ENCODE data around the gene JPH2. TPM values are rescaled to one million over a fixed set of nuclear protein-coding genes. Genes with fewer than 3 reads are reported as not detected.

The JPH2 gene
- total RNA-seq, 1 donor from 2014 or later = 7.9 TPM

- no peak for ATAC-seq
- intact Hi-C loops (cut with DNase I) = no loop called here
- no peaks in the 10 kb centered on the region for H3K4me1 ChIP-seq
- H3K9me3 ChIP-seq = no peaks in the 10 kb centered on the region
- no peak overlapping the region for H3K27ac ChIP-seq
- DNase-seq = no peak
- no peak overlapping the region for H3K4me3 ChIP-seq
- H3K27me3 ChIP-seq = no peaks in the 10 kb centered on the region
- TF ChIP-seq, protein P1, sequence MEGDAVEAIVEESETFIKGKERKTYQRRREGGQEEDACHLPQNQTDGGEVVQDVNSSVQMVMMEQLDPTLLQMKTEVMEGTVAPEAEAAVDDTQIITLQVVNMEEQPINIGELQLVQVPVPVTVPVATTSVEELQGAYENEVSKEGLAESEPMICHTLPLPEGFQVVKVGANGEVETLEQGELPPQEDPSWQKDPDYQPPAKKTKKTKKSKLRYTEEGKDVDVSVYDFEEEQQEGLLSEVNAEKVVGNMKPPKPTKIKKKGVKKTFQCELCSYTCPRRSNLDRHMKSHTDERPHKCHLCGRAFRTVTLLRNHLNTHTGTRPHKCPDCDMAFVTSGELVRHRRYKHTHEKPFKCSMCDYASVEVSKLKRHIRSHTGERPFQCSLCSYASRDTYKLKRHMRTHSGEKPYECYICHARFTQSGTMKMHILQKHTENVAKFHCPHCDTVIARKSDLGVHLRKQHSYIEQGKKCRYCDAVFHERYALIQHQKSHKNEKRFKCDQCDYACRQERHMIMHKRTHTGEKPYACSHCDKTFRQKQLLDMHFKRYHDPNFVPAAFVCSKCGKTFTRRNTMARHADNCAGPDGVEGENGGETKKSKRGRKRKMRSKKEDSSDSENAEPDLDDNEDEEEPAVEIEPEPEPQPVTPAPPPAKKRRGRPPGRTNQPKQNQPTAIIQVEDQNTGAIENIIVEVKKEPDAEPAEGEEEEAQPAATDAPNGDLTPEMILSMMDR (IDR thresholded peaks at IDR 0.05) = no peak
- no peaks in the 10 kb centered on the region for H3K36me3 ChIP-seq
Observed at GRCh38 chr20:44141873-44142272, 45.1 kb downstream of the JPH2 start.

GRCh38 chr20:44138867-44139266, 48.1 kb downstream of the JPH2 start:
- Histone ChIP-seq H3K27me3 (no peaks in the 10 kb centered on the region), H3K36me3 (no peaks in the 10 kb centered on the region), H3K27ac (no peak overlapping the region), H3K4me3 (no peak overlapping the region), H3K4me1 (no peaks in the 10 kb centered on the region), H3K9me3 (no peaks in the 10 kb centered on the region)
- no peak for ATAC-seq
- DNase-seq = no peak
- intact Hi-C loops (cut with DNase I) = no loop called here
- TF ChIP-seq, protein P1 (IDR thresholded peaks at IDR 0.05) = no peak

DNA sequence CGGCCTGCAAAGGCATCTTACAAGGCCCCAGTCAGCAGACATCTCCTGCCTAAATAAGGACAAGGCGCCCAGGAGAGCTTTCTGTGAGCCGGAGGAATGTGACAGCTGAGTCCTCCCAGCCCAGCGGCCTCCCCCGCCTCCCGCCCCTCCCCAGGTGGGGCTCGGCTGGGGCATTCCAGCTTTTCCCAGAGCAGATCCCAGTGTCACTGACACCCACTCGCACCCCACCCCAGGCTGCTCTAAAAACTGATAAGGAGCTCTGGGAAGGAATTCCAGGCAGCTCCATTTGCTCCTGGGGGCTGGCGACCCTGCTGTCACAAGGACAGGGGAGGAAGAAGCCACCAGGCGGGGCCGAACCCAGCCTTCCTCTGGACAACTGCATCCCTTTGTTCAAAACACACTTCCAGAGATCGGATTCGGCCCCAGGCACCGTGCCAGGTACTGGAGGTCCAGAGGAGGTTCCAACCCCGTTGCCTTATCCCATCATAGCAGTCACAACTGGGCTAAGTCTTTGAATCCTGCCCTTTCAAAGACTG, 49.7 kb downstream of the JPH2 start:
- TF ChIP-seq, protein P1 (IDR thresholded peaks at IDR 0.05) = no peak
- Histone ChIP-seq H3K27me3 (no peaks in the 10 kb centered on the region), H3K36me3 (no peaks in the 10 kb centered on the region), H3K27ac (peak overlapping the region; percentile 51), H3K4me3 (no peak overlapping the region), H3K4me1 (no peaks in the 10 kb centered on the region), H3K9me3 (no peaks in the 10 kb centered on the region)
- intact Hi-C loops (cut with DNase I) = no loop called here
- DNase-seq = no peak
- ATAC-seq = peak; percentile 70

DNA sequence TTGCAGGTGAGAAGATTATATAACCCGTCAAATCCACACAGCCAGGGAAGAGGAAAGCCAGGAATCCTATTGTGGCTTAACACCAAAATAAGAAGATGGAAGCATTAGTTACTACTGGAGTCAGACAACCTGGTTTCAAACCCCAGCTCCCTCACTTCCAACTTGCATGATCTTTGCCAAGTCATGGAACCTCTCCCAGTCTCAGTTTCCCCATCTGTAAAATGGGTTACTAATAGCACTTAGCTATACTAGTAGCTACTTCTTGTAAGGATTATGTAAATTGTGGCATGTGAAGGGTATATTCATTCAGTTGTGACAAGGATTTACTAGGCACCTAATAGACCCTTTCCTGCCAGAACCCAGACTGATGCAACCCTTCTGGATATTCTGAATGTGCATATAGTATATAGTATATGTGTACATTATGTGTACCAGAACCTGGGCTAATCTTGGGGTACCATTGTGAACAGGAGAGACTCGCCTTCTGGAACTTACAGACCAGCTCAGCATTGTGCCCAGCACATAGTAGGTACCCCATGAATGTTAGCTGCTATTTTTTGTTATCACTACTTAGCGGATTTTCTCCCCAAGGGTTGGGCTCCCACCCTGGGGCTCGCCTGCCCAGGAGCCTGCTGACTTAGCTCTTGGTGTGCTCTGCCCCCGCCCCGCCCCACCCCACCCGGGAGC, 50.3 kb downstream of the JPH2 start:
- no peak overlapping the region for H3K4me3 ChIP-seq
- TF ChIP-seq, protein P1 (IDR thresholded peaks at IDR 0.05) = no peak
- no peak for ATAC-seq
- no peak for DNase-seq
- H3K9me3 ChIP-seq = no peaks in the 10 kb centered on the region
- H3K27me3 ChIP-seq = no peaks in the 10 kb centered on the region
- H3K4me1 ChIP-seq = no peaks in the 10 kb centered on the region
- no peaks in the 10 kb centered on the region for H3K36me3 ChIP-seq
- intact Hi-C loops (cut with DNase I) = no loop called here
- no peak overlapping the region for H3K27ac ChIP-seq

- Histone ChIP-seq H3K9me3 (no peaks in the 10 kb centered on the region), H3K27ac (no peak overlapping the region), H3K4me1 (no peaks in the 10 kb centered on the region), H3K27me3 (no peaks in the 10 kb centered on the region), H3K36me3 (no peaks in the 10 kb centered on the region), H3K4me3 (no peak overlapping the region)
- ATAC-seq (no peak), DNase-seq (no peak)
- TF ChIP-seq, protein P1 (IDR thresholded peaks at IDR 0.05) = no peak
- intact Hi-C loops (cut with DNase I) = no loop called here
Observed at GRCh38 chr20:44135417-44136204, 51.4 kb downstream of the JPH2 start.
